DND-41 (cell line): ENCODE results near the gene SLC22A4.

ENCODE experiments used
- ATAC-seq: fragments of 200-7000 bp; cut with Tn5 transposase; 3 replicates; pipeline ENCODE4 v1.9.1; 2021; ENCODE audit warnings: low read depth; ENCODE audit not compliant: insufficient read depth
- DNase-seq: peaks from one replicate; pipeline ENCODE4 v3.0.0-alpha.2; 2020
- H2AFZ ChIP-seq: 2 replicates; pipeline ENCODE4 v1.6.0; 2012; ENCODE audit warnings: low read depth, low read length
- H3K27ac ChIP-seq: 2 replicates; pipeline ENCODE4 v1.5.1; 2012; ENCODE audit warnings: low read length, inconsistent platforms
- H3K27me3 ChIP-seq: fragments of 200-600 bp; sonication (generic); 2 replicates; pipeline ENCODE4 v1.6.0; 2012; ENCODE audit warnings: low read length, mild to moderate bottlenecking, inconsistent platforms; ENCODE audit not compliant: insufficient read depth, poor library complexity
- H3K36me3 ChIP-seq: 2 replicates; pipeline ENCODE4 v1.5.1; 2012; ENCODE audit warnings: low read length, inconsistent platforms; ENCODE audit not compliant: insufficient read depth
- H3K4me1 ChIP-seq: 2 replicates; pipeline ENCODE4 v1.5.1; 2012; ENCODE audit warnings: mild to moderate bottlenecking, low read length; ENCODE audit not compliant: insufficient read depth
- H3K4me2 ChIP-seq: 2 replicates; pipeline ENCODE4 v1.6.0; 2012; ENCODE audit warnings: mild to moderate bottlenecking, moderate library complexity, low read length, inconsistent platforms; ENCODE audit not compliant: insufficient read depth
- H3K4me3 ChIP-seq, 2 experiments: fragments of 200-600 bp in 1 of 2; shearing (Covaris generic) in 1 of 2; 2 replicates each; pipeline ENCODE4 v1.5.1; 2012 to 2016; ENCODE audit warnings: inconsistent platforms in 2 of 2, low read length in 2 of 2, mild to moderate bottlenecking in 2 of 2, low read depth in 1 of 2, moderate library complexity in 1 of 2
- H3K79me2 ChIP-seq: 2 replicates; pipeline ENCODE4 v1.6.0; 2012; ENCODE audit warnings: low read length, inconsistent platforms; ENCODE audit not compliant: insufficient read depth
- H3K9ac ChIP-seq: 2 replicates; pipeline ENCODE4 v1.6.0; 2012; ENCODE audit warnings: low read depth, mild to moderate bottlenecking, inconsistent platforms, low read length, moderate library complexity
- H3K9me3 ChIP-seq: 2 replicates; pipeline ENCODE4 v1.5.1; 2012; ENCODE audit warnings: low read length, moderate library complexity, mild to moderate bottlenecking, inconsistent platforms; ENCODE audit not compliant: insufficient read depth, severe bottlenecking
- H4K20me1 ChIP-seq: 2 replicates; pipeline ENCODE4 v1.6.0; 2012; ENCODE audit warnings: low read length; ENCODE audit not compliant: insufficient read depth
- CTCF ChIP-seq: IDR thresholded peaks from 2 replicates; pipeline ENCODE4 v1.5.1; 2012; ENCODE audit warnings: borderline replicate concordance, low read length, moderate library complexity, mild to moderate bottlenecking; ENCODE audit not compliant: poor library complexity, severe bottlenecking; ENCODE audit errors: extremely low read depth
- EZH2 ChIP-seq: IDR thresholded peaks from 3 replicates; pipeline ENCODE4 v1.6.1; 2012; ENCODE audit warnings: borderline replicate concordance, low read depth, mild to moderate bottlenecking, moderate library complexity, low read length, inconsistent platforms; ENCODE audit not compliant: severe bottlenecking

Gene SLC22A4

GRCh38 chr5:132369474-132370180 lies 75.4 kb downstream of the SLC22A4 start, which contains the start of gene SLC22A5:
SLC22A5 (plus strand) TSS chr5:132369710; CDS start chr5:132369973, 263 bp downstream.
- no peaks in the 10 kb centered on the region for H3K27me3 ChIP-seq
- ATAC-seq: no peak
- no peak within 1 kb of the TSS for H2AFZ ChIP-seq
- H3K9ac ChIP-seq: no peak within 1 kb of the TSS
- H3K9me3 ChIP-seq: no peaks in the 10 kb centered on the region
- no peaks in the 10 kb centered on the region for H3K36me3 ChIP-seq
- H4K20me1 ChIP-seq: no peaks in the 10 kb centered on the region
- no peaks in the 10 kb centered on the region for H3K79me2 ChIP-seq
- no peak for DNase-seq
- TF ChIP-seq CTCF (no peak), EZH2 (no peak)
- H3K4me1 ChIP-seq: no peaks in the 10 kb centered on the region
- no peak within 1 kb of the TSS for H3K4me3 ChIP-seq
- H3K27ac ChIP-seq: no peak within 1 kb of the TSS
- no peak within 1 kb of the TSS for H3K4me2 ChIP-seq

- TF ChIP-seq EZH2: no peak
- TF ChIP-seq CTCF: no peak
- no peak for DNase-seq
- H3K27ac ChIP-seq: no peak overlapping the region
Measured at GRCh38 chr5:132370181-132370970, 76.2 kb downstream of the SLC22A4 start.

GRCh38 chr5:132370971-132371602 lies 76.9 kb downstream of the SLC22A4 start:
- H3K4me1 ChIP-seq: no peaks in the 10 kb centered on the region

More at GRCh38 chr5:132370181-132370970, 76.2 kb downstream of the SLC22A4 start:
- no peaks in the 10 kb centered on the region for H3K4me1 ChIP-seq
- H3K9me3 ChIP-seq: no peaks in the 10 kb centered on the region
- H3K9ac ChIP-seq: no peak overlapping the region
- H3K79me2 ChIP-seq: no peaks in the 10 kb centered on the region
- H2AFZ ChIP-seq: no peak overlapping the region
- H3K27me3 ChIP-seq: no peaks in the 10 kb centered on the region
- no peak for ATAC-seq
- no peaks in the 10 kb centered on the region for H4K20me1 ChIP-seq
- H3K36me3 ChIP-seq: no peaks in the 10 kb centered on the region
- no peak overlapping the region for H3K4me3 ChIP-seq
- no peak overlapping the region for H3K4me2 ChIP-seq

More at GRCh38 chr5:132370971-132371602, 76.9 kb downstream of the SLC22A4 start:
- H4K20me1 ChIP-seq: no peaks in the 10 kb centered on the region
- no peak overlapping the region for H3K4me2 ChIP-seq
- TF ChIP-seq EZH2 (no peak), CTCF (no peak)
- no peaks in the 10 kb centered on the region for H3K79me2 ChIP-seq
- H3K9ac ChIP-seq: no peak overlapping the region
- DNase-seq (no peak), ATAC-seq (no peak)
- H2AFZ ChIP-seq: no peak overlapping the region
- H3K4me3 ChIP-seq: no peak overlapping the region
- no peaks in the 10 kb centered on the region for H3K9me3 ChIP-seq
- no peaks in the 10 kb centered on the region for H3K27me3 ChIP-seq
- H3K27ac ChIP-seq: no peak overlapping the region
- no peaks in the 10 kb centered on the region for H3K36me3 ChIP-seq
